GM18502 (cell line): ENCODE data around the gene CBL.
A peak's percentile ranks its signal among the peaks of the same experiment; 100 is the strongest.
"Not testable (repeated sequence)": the region's sequence is repeated elsewhere in the genome, so short reads cannot be mapped to it uniquely, and the experiment has no call there.

Experiments used
- ATAC-seq: cut with Tn5 transposase; IDR thresholded peaks from one replicate; pipeline ENCODE4 v1.9.1; 2021; ENCODE audit warnings: mild to moderate bottlenecking; ENCODE audit not compliant: unreplicated experiment, poor library complexity

CBL gene

GRCh38 chr11:119205574-119206510 lies at the start of gene CBL:
TSS of gene CBL (plus strand) at chr11:119206339. CDS start at chr11:119206418, 79 bp downstream.
- peak; percentile 83 for ATAC-seq

GRCh38 chr11:119156496-119156895 lies 49.6 kb upstream of the CBL start:
- ATAC-seq, result no peak

GRCh38 chr11:119157063-119157462 lies 49.1 kb upstream of the CBL start:
- ATAC-seq, result no peak

- ATAC-seq, result no peak
These were observed 47.7 kb upstream of the CBL start for GRCh38 chr11:119158467-119158866.

GRCh38 chr11:119160151-119160550 lies 46.0 kb upstream of the CBL start:
- ATAC-seq, result no peak

GRCh38 chr11:119161871-119162270 lies 44.3 kb upstream of the CBL start:
- no peak for ATAC-seq

- ATAC-seq, result no peak
These were observed 39.6 kb upstream of the CBL start for GRCh38 chr11:119166368-119167076.

GRCh38 chr11:119167077-119167458 lies 39.1 kb upstream of the CBL start:
- not testable (repeated sequence) for ATAC-seq

GRCh38 chr11:119167933-119168332 lies 38.2 kb upstream of the CBL start:
- ATAC-seq, result no peak

- peak; percentile 93 for ATAC-seq
These were observed 37.5 kb upstream of the CBL start, which contains the start of gene NLRX1 for GRCh38 chr11:119168471-119169281. TSS of gene NLRX1 (plus strand) at chr11:119168725. CDS start at chr11:119171404, 2,679 bp downstream.

- peak; percentile 19 for ATAC-seq
These were observed 36.8 kb upstream of the CBL start for GRCh38 chr11:119169282-119169719.

- no peak for ATAC-seq
These were observed 33.6 kb upstream of the CBL start for GRCh38 chr11:119172513-119172912.

- no peak for ATAC-seq
These were observed 32.7 kb upstream of the CBL start for GRCh38 chr11:119173453-119173852.

GRCh38 chr11:119175493-119176077 lies 30.6 kb upstream of the CBL start:
- no peak for ATAC-seq

GRCh38 chr11:119178166-119178680 lies 27.9 kb upstream of the CBL start:
- no peak for ATAC-seq

GRCh38 chr11:119179342-119179741 lies 26.8 kb upstream of the CBL start:
- ATAC-seq, result no peak

GRCh38 chr11:119179983-119180382 lies 26.2 kb upstream of the CBL start:
- no peak for ATAC-seq

- ATAC-seq, result no peak
These were observed 25.1 kb upstream of the CBL start for GRCh38 chr11:119180729-119181676.
